Cardiac septum (tissue), 1 donor: ENCODE data around the gene ZC3HAV1L. TPM values are rescaled to one million over a fixed set of nuclear protein-coding genes. Genes with fewer than 3 reads are reported as not detected.
"Not testable (repeated sequence)": the region's sequence is repeated elsewhere in the genome, so short reads cannot be mapped to it uniquely, and the experiment has no call there.

Experiments used
- DNase-seq: peaks from one replicate; pipeline ENCODE4 v3.0.0-alpha.2; 2020; ENCODE audit warnings: low spot score
- intact Hi-C: fragments of 100-400 bp; cut with DNase I; formaldehyde crosslinking; loops from one replicate; pipeline ENCODE4 v1.14.0; 2022
- total RNA-seq: library from RNA; stranded (reverse); fragmentation: NEBNext Ultra II Directional; extraction: Animal tissue kit (Norgen Biotek cat#: 25700); gene quantifications from one replicate; pipeline ENCODE4 v1.2.1, GENCODE V29; 2021
- donor health status: DM: no; HTN: no; CAD: no.

Gene ZC3HAV1L
- total RNA-seq, 1 donor from 2014 or later: 3.2 TPM

DNA sequence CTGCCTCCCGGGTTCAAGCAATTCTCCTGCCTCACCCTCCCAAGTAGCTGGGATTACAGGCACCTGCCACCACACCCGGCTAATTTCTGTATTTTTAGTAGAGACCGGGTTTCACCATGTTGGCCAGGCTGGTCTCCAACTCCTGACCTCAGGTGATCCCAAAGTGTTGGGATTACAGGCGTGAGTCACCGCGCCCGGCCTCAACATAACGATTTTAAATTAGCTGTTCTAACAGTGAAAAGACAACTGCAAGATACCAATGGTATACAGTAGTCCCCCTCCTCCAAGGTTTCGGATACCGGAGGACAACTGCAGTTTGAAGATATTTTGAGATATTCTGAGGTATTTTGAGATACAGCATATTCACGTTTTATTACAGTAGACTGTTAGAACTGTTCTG lies 59.7 kb downstream of the ZC3HAV1L start:
- DNase-seq, intact Hi-C loops: not testable (repeated sequence)

Other genes with a start within 250 kb of the ZC3HAV1L start
- not detected for gene TMEM213, start 238.0 kb downstream of the ZC3HAV1L start, total RNA-seq
- not detected for gene ATP6V0A4, start 237.8 kb downstream of the ZC3HAV1L start, total RNA-seq
- 1.4 TPM for gene KIAA1549, start 54.7 kb downstream of the ZC3HAV1L start, total RNA-seq
- 6.8 TPM for gene ZC3HAV1, start 73.7 kb upstream of the ZC3HAV1L start, total RNA-seq
- gene UBN2, start 195.2 kb upstream of the ZC3HAV1L start, total RNA-seq: 20.2 TPM